ENCODE measurements around the gene NEDD8. TPM values are rescaled to one million over a fixed set of nuclear protein-coding genes. Genes with fewer than 3 reads are reported as not detected.

Gene NEDD8
- total and polyA plus RNA-seq, 8 donors: 85.4 to 244 (median 166) TPM; not detected in 1

- Histone ChIP-seq H3K36me3 (peaks cover 36 to 50% (median 44%) of the 10 kb centered on the region in 4 donors), H3K27ac (peak overlapping the region in 3 of 5 donors; percentile 88 to 96 (median 92))
Observed at GRCh38 chr14:24234095-24235005, 2.2 kb upstream of the NEDD8 start.

GRCh38 chr14:24233538-24233866 lies 1.3 kb upstream of the NEDD8 start:
- no peaks in the 10 kb centered on the region for H3K9me3 ChIP-seq
- no peak for TF ChIP-seq EP300 (IDR thresholded peaks at IDR 0.05)
- TF ChIP-seq POLR2AphosphoS5 (IDR thresholded peaks at IDR 0.05): no peak
- TF ChIP-seq CTCF (IDR thresholded peaks at IDR 0.05): no peak
- no peak for TF ChIP-seq POLR2A (IDR thresholded peaks at IDR 0.05)
- intact Hi-C loops (cut with DNase I; ENCODE audit: low total_unique reads): no loop called here
- H3K27me3 ChIP-seq: no peaks in the 10 kb centered on the region
- H3K4me3 ChIP-seq: peak overlapping the region; percentile 76 to 95 (median 76)
- H3K4me1 ChIP-seq: peaks cover 26 to 75% (median 54%) of the 10 kb centered on the region in 4 donors
- H3K27ac ChIP-seq: peak overlapping the region in 4 of 5 donors; percentile 83 to 96 (median 90)
- no peak for DNase-seq
- peaks cover 29 to 46% (median 36%) of the 10 kb centered on the region in 4 donors for H3K36me3 ChIP-seq
- WGBS, 5 donors: 27 to 57% (median 38%) methylated on average over 2 of the region's 2 CpGs

More at GRCh38 chr14:24234095-24235005, 2.2 kb upstream of the NEDD8 start:
- intact Hi-C loops (cut with DNase I; ENCODE audit: low total_unique reads): no loop called here
- no peaks in the 10 kb centered on the region for H3K9me3 ChIP-seq
- TF ChIP-seq POLR2A (IDR thresholded peaks at IDR 0.05): no peak
- TF ChIP-seq CTCF (IDR thresholded peaks at IDR 0.05): no peak
- no peak for TF ChIP-seq EP300 (IDR thresholded peaks at IDR 0.05)
- no peak for TF ChIP-seq POLR2AphosphoS5 (IDR thresholded peaks at IDR 0.05)
- no peaks in the 10 kb centered on the region for H3K27me3 ChIP-seq
- DNase-seq: no peak
- peaks cover 29 to 83% (median 62%) of the 10 kb centered on the region in 4 donors for H3K4me1 ChIP-seq
- WGBS, 5 donors: 49 to 75% (median 71%) methylated on average over 3 of the region's 3 CpGs
- peak overlapping the region in 1 of 4 donors; percentile 77 for H3K4me3 ChIP-seq

GRCh38 chr14:24232645-24233537 lies 724 bp upstream of the NEDD8 start, which contains the start of gene GMPR2:
Gene GMPR2, plus strand, starts transcription at chr14:24232929. Its CDS starts 325 bp downstream, at chr14:24233254.
- 3 to 6% (median 4%) methylated on average over 29 to 38 of the region's 38 CpGs for WGBS, 5 donors
- H3K27me3 ChIP-seq: no peaks in the 10 kb centered on the region
- H3K4me1 ChIP-seq: peaks cover 26 to 74% (median 53%) of the 10 kb centered on the region in 4 donors
- H3K4me3 ChIP-seq: peak within 1 kb of the TSS; percentile 76 to 95 (median 76)
- peaks cover 23 to 46% (median 35%) of the 10 kb centered on the region in 4 donors for H3K36me3 ChIP-seq
- DNase-seq: no peak
- TF ChIP-seq POLR2AphosphoS5 (IDR thresholded peaks at IDR 0.05) (peak in 2 of 3 donors; percentile 26 to 61), EP300 (IDR thresholded peaks at IDR 0.05) (no peak)
- intact Hi-C loops (cut with DNase I; ENCODE audit: low total_unique reads): no loop called here
- peak within 1 kb of the TSS; percentile 81 to 96 (median 88) for H3K27ac ChIP-seq
- H3K9me3 ChIP-seq: no peaks in the 10 kb centered on the region

- H3K27me3 ChIP-seq: no peaks in the 10 kb centered on the region
- no peaks in the 10 kb centered on the region for H3K9me3 ChIP-seq
- peak overlapping the region; percentile 81 to 96 (median 88) for H3K27ac ChIP-seq
- 7 to 10% (median 8%) methylated on average over 23 of the region's 23 CpGs for WGBS, 5 donors
- H3K4me1 ChIP-seq: peaks cover 26 to 67% (median 51%) of the 10 kb centered on the region in 4 donors
- peaks cover 13 to 38% (median 28%) of the 10 kb centered on the region in 4 donors for H3K36me3 ChIP-seq
- H3K4me3 ChIP-seq: peak overlapping the region; percentile 76 to 95 (median 76)
- TF ChIP-seq EP300 (IDR thresholded peaks at IDR 0.05) (no peak), POLR2A (IDR thresholded peaks at IDR 0.05) (no peak)
- intact Hi-C loops (cut with DNase I; ENCODE audit: low total_unique reads): no loop called here
- DNase-seq: peak in 1 of 2 donors; percentile 39
Observed at GRCh38 chr14:24231263-24232120, 675 bp downstream of the NEDD8 start.
